ENCODE measurements around the gene RNF130. TPM values are rescaled to one million over a fixed set of nuclear protein-coding genes. Genes with fewer than 3 reads are reported as not detected.

The RNF130 gene
- total RNA-seq, 1 donor from 2014 or later, result 29.8 TPM

DNA sequence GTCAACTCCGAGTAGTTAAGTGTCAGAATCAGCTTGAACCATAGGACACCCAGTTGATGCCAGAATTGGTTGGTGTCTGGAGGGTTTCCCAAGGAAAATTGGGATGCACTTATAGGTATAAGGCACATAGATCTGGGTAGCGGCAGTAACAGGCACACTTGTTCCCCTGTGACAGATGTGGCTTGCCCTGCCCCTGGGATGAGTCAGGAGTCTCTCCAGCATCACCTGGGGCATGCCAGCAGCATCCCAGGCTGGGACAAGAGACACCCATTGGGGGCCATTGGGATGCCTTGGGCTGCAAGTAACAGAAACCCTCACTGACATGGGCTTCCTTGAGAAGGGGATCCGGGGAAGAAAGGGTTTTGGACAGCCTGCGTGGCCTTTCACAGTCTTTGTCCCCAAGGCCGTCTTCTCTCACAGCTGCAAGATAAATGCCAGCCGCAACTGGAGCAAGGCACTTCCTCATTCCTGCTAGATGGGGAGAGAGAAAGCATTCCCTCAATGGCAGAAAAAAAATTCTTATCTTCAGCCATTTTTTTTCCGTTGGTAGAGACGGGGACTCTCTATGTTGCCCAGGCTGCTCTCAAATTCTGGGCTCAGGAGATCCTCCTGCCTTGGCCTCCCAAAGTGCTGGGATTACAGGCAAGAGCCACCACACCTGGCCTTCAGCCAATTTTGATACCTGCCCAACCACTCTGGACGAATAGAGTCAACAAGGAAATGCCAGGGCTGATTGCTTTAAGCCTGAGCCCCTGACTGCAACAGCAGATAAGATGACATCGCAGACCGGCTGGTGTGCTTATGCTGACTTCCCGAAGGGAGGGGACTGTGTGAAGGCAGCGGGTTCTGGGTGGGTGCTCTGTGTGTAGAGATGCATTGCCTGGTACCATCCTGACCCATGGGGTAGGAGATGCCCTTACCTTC lies 13.3 kb upstream of the RNF130 start:
- Histone ChIP-seq H3K4me2 (ENCODE audit: low read length) (no peak overlapping the region), H3K27ac (ENCODE audit: low read depth, low read length) (no peak overlapping the region), H3K9me3 (ENCODE audit: insufficient read depth, low read depth, low read length) (no peaks in the 10 kb centered on the region), H2AFZ (ENCODE audit: low read depth, low read length) (no peak overlapping the region), H3K4me1 (ENCODE audit: insufficient read depth, low read length) (no peaks in the 10 kb centered on the region), H3K4me3 (ENCODE audit: insufficient read depth, low read depth, low read length) (no peak overlapping the region), H3K79me2 (ENCODE audit: insufficient read depth, low read length) (no peaks in the 10 kb centered on the region), H3K9ac (ENCODE audit: low read length) (no peak overlapping the region), H4K20me1 (ENCODE audit: insufficient read depth, low read length) (no peaks in the 10 kb centered on the region), H3K36me3 (ENCODE audit: insufficient read depth, low read length) (no peaks in the 10 kb centered on the region), H3K27me3 (ENCODE audit: insufficient read depth, low read length) (no peaks in the 10 kb centered on the region)
- DNase-seq (ENCODE audit: low read depth) (no peak), FAIRE-seq (no peak)
- Mint-ChIP-seq H3K4me3 (ENCODE audit: unreplicated experiment) (no peak overlapping the region), H3K27ac (ENCODE audit: unreplicated experiment) (no peak overlapping the region), H3K9me3 (ENCODE audit: unreplicated experiment) (peaks cover 2% of the 10 kb centered on the region), H3K27me3 (ENCODE audit: low read depth, unreplicated experiment) (peaks cover 7% of the 10 kb centered on the region), H3K4me1 (ENCODE audit: low read depth, unreplicated experiment) (peaks cover 3% of the 10 kb centered on the region), H3K36me3 (ENCODE audit: low read depth, unreplicated experiment) (peaks cover 2% of the 10 kb centered on the region)
- TF ChIP-seq EZH2 (IDR thresholded peaks at IDR 0.05; ENCODE audit: insufficient read depth, low read length), result no peak
- TF ChIP-seq CTCF (IDR thresholded peaks at IDR 0.05; ENCODE audit: insufficient read depth, low read depth, low read length), result no peak

- DNase-seq (ENCODE audit: low read depth) (no peak), FAIRE-seq (no peak)
- H3K27ac ChIP-seq (ENCODE audit: low read depth, low read length), result no peak overlapping the region
- H2AFZ ChIP-seq (ENCODE audit: low read depth, low read length), result no peak overlapping the region
- H3K27me3 ChIP-seq (ENCODE audit: insufficient read depth, low read length), result no peaks in the 10 kb centered on the region
- no peaks in the 10 kb centered on the region for H3K79me2 ChIP-seq (ENCODE audit: insufficient read depth, low read length)
- peaks cover 2% of the 10 kb centered on the region for H3K9me3 Mint-ChIP-seq (ENCODE audit: unreplicated experiment)
- H3K9ac ChIP-seq (ENCODE audit: low read length), result no peak overlapping the region
- no peaks in the 10 kb centered on the region for H3K36me3 ChIP-seq (ENCODE audit: insufficient read depth, low read length)
- H3K4me1 Mint-ChIP-seq (ENCODE audit: low read depth, unreplicated experiment), result peaks cover 3% of the 10 kb centered on the region
- no peak overlapping the region for H3K27ac Mint-ChIP-seq (ENCODE audit: unreplicated experiment)
- no peaks in the 10 kb centered on the region for H4K20me1 ChIP-seq (ENCODE audit: insufficient read depth, low read length)
- H3K4me3 ChIP-seq (ENCODE audit: insufficient read depth, low read depth, low read length), result no peak overlapping the region
- H3K4me3 Mint-ChIP-seq (ENCODE audit: unreplicated experiment), result no peak overlapping the region
- peaks cover 7% of the 10 kb centered on the region for H3K27me3 Mint-ChIP-seq (ENCODE audit: low read depth, unreplicated experiment)
- TF ChIP-seq EZH2 (IDR thresholded peaks at IDR 0.05; ENCODE audit: insufficient read depth, low read length), result no peak
- TF ChIP-seq CTCF (IDR thresholded peaks at IDR 0.05; ENCODE audit: insufficient read depth, low read depth, low read length), result no peak
- H3K9me3 ChIP-seq (ENCODE audit: insufficient read depth, low read depth, low read length), result no peaks in the 10 kb centered on the region
- no peaks in the 10 kb centered on the region for H3K4me1 ChIP-seq (ENCODE audit: insufficient read depth, low read length)
- peaks cover 2% of the 10 kb centered on the region for H3K36me3 Mint-ChIP-seq (ENCODE audit: low read depth, unreplicated experiment)
- H3K4me2 ChIP-seq (ENCODE audit: low read length), result no peak overlapping the region
These were observed 12.0 kb upstream of the RNF130 start for GRCh38 chr5:180083529-180084060.

All from astrocyte (in vitro differentiated cells and primary cell).